Measurements from ENCODE around the gene PLEKHJ1. TPM values are rescaled to one million over a fixed set of nuclear protein-coding genes. Genes with fewer than 3 reads are reported as not detected.

The PLEKHJ1 gene
- total and polyA plus RNA-seq, 2 of the 13 experiments (the other 11 are each of a cell fraction or from before 2014, with no cell fraction given), result 70.5 to 130 TPM

DNA sequence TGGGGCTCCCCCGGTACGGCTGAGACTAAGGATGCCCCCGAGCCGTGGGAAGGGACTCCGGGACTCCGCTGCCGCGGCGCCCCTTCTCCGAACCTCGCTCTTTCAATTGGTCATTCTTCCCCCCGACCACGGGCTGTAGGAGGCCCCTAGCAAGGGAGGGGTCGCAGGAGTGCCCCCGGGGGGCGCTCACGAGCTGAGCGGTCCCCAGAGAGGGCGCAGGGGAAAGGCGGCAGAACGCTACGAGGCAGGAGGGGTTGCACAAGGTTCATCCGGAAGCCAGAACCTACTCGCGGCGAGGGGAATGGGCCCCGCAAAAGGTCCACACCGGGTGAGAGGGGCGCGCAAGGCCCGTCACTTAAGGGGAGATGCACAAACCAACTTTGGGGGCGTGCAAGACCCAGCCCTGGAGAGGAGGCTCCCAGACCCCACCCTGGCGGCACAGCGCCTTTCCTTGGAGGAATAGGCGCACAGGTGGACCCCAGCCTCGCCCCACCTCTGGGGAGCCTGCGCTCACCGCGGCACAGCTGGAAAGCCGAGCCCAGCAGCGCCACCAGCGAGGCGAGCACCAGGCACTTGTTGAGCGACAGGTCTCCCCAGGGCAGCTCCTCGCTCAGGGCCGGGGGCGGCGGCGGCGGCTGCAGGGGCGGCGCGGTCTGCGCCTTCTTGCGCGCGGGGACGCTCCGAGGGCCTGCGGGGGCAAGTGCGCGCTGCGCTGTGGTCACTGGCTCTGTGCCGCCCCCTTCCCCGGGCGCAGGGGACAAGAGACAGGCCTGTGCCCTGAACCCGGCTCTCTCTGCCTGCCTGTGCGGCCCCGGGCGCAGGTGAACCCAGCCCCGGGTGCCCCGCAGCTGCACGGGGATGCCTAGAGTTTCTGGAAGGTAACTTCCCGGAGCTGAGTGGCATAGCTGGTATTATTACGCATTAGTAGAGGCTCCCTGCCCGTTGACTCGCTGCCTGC lies 17.3 kb upstream of the PLEKHJ1 start:
- in situ Hi-C loops (cut with HindIII; ENCODE audit: extremely low pct_ligation_motif_present, low pct_unique_long_range_greater_than_20kb), result no loop called here
- TF ChIP-seq ZNF749 (CRISPR knock-in tag; IDR thresholded peaks at IDR 0.05; ENCODE audit: borderline replicate concordance) (peak; percentile 60; the same call in 1 of the 2 replicates), HDAC1 (CRISPR knock-in tag; IDR thresholded peaks at IDR 0.05) (peak; percentile 70; the same call in 1 of the 2 replicates), MAZ (IDR thresholded peaks at IDR 0.05; ENCODE audit: borderline replicate concordance, low read depth, low read length) (0 out of 2 replicates have a peak, but pooled peaks have one; percentile 44), MAZ (CRISPR knock-in tag; IDR thresholded peaks at IDR 0.05; ENCODE audit: low read depth) (peak; percentile 80; the same call in 1 of the 2 replicates), ZBTB38 (CRISPR knock-in tag; IDR thresholded peaks at IDR 0.05) (peak; percentile 77), ZNF570 (CRISPR knock-in tag; IDR thresholded peaks at IDR 0.05; ENCODE audit: borderline replicate concordance) (no peak), KLF16 (CRISPR knock-in tag; IDR thresholded peaks at IDR 0.05) (peak in 1 of 2 experiments; percentile 17; a peak in 1 of 4 replicates)
- TF ChIP-seq, protein P1, sequence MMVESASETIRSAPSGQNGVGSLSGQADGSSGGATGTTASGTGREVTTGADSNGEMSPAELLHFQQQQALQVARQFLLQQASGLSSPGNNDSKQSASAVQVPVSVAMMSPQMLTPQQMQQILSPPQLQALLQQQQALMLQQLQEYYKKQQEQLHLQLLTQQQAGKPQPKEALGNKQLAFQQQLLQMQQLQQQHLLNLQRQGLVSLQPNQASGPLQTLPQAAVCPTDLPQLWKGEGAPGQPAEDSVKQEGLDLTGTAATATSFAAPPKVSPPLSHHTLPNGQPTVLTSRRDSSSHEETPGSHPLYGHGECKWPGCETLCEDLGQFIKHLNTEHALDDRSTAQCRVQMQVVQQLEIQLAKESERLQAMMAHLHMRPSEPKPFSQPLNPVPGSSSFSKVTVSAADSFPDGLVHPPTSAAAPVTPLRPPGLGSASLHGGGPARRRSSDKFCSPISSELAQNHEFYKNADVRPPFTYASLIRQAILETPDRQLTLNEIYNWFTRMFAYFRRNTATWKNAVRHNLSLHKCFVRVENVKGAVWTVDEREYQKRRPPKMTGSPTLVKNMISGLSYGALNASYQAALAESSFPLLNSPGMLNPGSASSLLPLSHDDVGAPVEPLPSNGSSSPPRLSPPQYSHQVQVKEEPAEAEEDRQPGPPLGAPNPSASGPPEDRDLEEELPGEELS (CRISPR knock-in tag; IDR thresholded peaks at IDR 0.05), result peak; percentile 12; the same call in 1 of the 2 replicates
- TF ChIP-seq, protein P2, sequence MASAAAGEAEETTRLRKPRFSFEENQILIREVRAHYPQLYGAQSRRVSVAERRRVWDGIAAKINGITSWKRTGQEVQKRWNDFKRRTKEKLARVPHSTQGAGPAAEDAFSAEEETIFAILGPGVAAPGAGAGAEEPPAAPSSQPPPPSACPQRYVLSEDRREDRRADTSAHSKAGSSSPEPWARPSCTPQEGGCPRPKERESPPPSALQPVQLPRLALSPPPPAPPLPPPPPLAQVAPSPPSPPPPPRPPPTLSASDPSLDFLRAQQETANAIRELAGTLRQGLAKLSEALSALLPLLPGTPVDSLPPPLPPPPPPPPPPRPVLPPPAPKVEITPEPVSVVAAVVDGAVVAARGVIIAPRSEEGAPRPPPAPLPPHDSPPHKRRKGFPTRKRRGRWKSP (CRISPR knock-in tag; IDR thresholded peaks at IDR 0.05), result peak; percentile 47; the same call in 1 of the 2 replicates

More for the DNA sequence above, 17.3 kb upstream of the PLEKHJ1 start:
- BruUV-seq (replicated peaks), result no TSS peak
- no peak overlapping the region for H3K27ac ChIP-seq (ENCODE audit: extremely low read length, insufficient read depth, low read length)
- FAIRE-seq (peak; percentile 61), DNase-seq (ENCODE audit: low spot score) (peak; percentile 45), ATAC-seq (peak; percentile 65)
- H3K27me3 ChIP-seq (ENCODE audit: control insufficient read depth in 1 of 2, insufficient read depth in 2 of 2, low read length in 2 of 2), result peaks cover under 1 to 2% of the 10 kb centered on the region in 2 experiments; a peak in 2 of 5 replicates
- H3K9me3 ChIP-seq (ENCODE audit: low read length), result no peaks in the 10 kb centered on the region
- H4K20me1 ChIP-seq (ENCODE audit: insufficient read depth, low read length), result no peaks in the 10 kb centered on the region
- no peak overlapping the region for H2AFZ ChIP-seq (ENCODE audit: low read length)
- H3K9ac ChIP-seq (ENCODE audit: insufficient read depth, low read depth, low read length), result peak overlapping the region; percentile 64
- no peaks in the 10 kb centered on the region for H3K79me2 ChIP-seq (ENCODE audit: insufficient read depth, low read length)
- peak overlapping the region; percentile 41 to 67 (median 49) for H3K4me3 ChIP-seq (replicated peaks in 1 of 3; ENCODE audit: insufficient read depth in 1 of 3, low read depth in 2 of 3, low read length in 3 of 3)
- peaks cover 35% of the 10 kb centered on the region for H3K4me1 ChIP-seq (ENCODE audit: insufficient read depth, low read length)
- no peaks in the 10 kb centered on the region for H3K36me3 ChIP-seq (replicated peaks in 1 of 2; ENCODE audit: control insufficient read depth in 1 of 2, insufficient read depth in 2 of 2, low read length in 2 of 2)
- intact Hi-C loops (cut with micrococcal nuclease; ENCODE audit: unreplicated experiment), result no loop called here
- WGBS (ENCODE audit: low lambda C conversion rate), result no CpG with 5 or more reads among the region's 77 CpGs
- POLR2A ChIA-PET, result interaction anchor here (1.0 to 2.3 kb wide), 8 partner anchors 10 to 18 kb away, joined by 3 to 9 read pairs (median 4); partner anchors contain the start of gene PLEKHJ1
- peak overlapping the region; percentile 85 for H3K4me2 ChIP-seq (ENCODE audit: low read depth, low read length)
- CTCF ChIA-PET (ENCODE audit: low intra/inter-chr PET ratio, low total read pairs), result interaction anchor here (1.4 to 1.9 kb wide), 6 partner anchors 9 to 98 kb away, joined by 3 to 12 read pairs (median 5); partner anchors contain the start of genes PLEKHJ1 and SF3A2
